Esophagus muscularis mucosa (tissue), 4 donors: Measurements from ENCODE around the gene MAML3. TPM values are rescaled to one million over a fixed set of nuclear protein-coding genes. Genes with fewer than 3 reads are reported as not detected.
A peak's percentile ranks its signal among the peaks of the same experiment; 100 is the strongest.

Experiments used
- DNase-seq: peaks from one replicate; pipeline ENCODE4 v3.0.0-alpha.2; 2017; ENCODE audit errors: extremely low spot score
- H3K27ac ChIP-seq, 4 donors: fragments of 200-600 bp; sonication (generic); replicated peaks in 1 of 4; 1 replicate in 3 of 4; 2 replicates in 1 of 4; pipeline ENCODE4 v1.5.1; 2016 to 2019; ENCODE audit warnings: mild to moderate bottlenecking in 1 of 4
- H3K27me3 ChIP-seq, 4 donors: fragments of 200-600 bp; sonication (generic); one replicate each; pipeline versions ENCODE4 v1.5.1 to v1.6.0; 2016 to 2019
- H3K36me3 ChIP-seq, 4 donors: fragments of 200-600 bp; sonication (generic); one replicate each; pipeline ENCODE4 v1.5.1; 2016 to 2019
- H3K4me1 ChIP-seq, 4 donors: fragments of 200-600 bp; sonication (generic); one replicate each; pipeline ENCODE4 v1.5.1; 2016 to 2019
- H3K4me3 ChIP-seq, 4 donors: fragments of 200-600 bp; sonication (generic); 1 replicate in 2 of 4; 2 replicates in 2 of 4; pipeline ENCODE4 v1.5.1; 2016 to 2019; ENCODE audit warnings: mild to moderate bottlenecking in 4 of 4, moderate library complexity in 1 of 4
- H3K9me3 ChIP-seq, 4 donors: fragments of 200-600 bp; sonication (generic); 1 replicate in 3 of 4; 2 replicates in 1 of 4; pipeline ENCODE4 v1.5.1; 2016 to 2019
- EP300 ChIP-seq: sonication (generic); formaldehyde crosslinking; IDR thresholded peaks from one replicate; pipeline ENCODE4 v1.6.1; 2017; ENCODE audit warnings: antibody characterized with exemption
- POLR2A ChIP-seq: fragments of 450-650 bp; IDR thresholded peaks from one replicate; pipeline ENCODE4 v1.6.1; 2017; ENCODE audit warnings: antibody characterized with exemption, moderate library complexity, mild to moderate bottlenecking, low read depth
- POLR2AphosphoS5 ChIP-seq, 2 donors: sonication (generic); formaldehyde crosslinking; IDR thresholded peaks; one replicate each; pipeline ENCODE4 v1.6.1; 2017; ENCODE audit warnings: antibody characterized with exemption in 2 of 2
- WGBS: methylation state at CpG from one replicate; pipeline ENCODE4 v1.1.5; 2018; 5-methylcytosine and 5-hydroxymethylcytosine counted together
- intact Hi-C: fragments of 100-400 bp; cut with DNase I; formaldehyde crosslinking; loops from one replicate; pipeline ENCODE4 v1.15.1; 2023
- total RNA-seq, 4 donors: library from RNA; depleted of rRNA; stranded (reverse); fragments of >200 nt; gene quantifications; one replicate each; pipeline versions ENCODE4 v1.1.0 to v1.2.1, GENCODE V29; 2016
- TF ChIP-seq, protein P1 (sequence below), 3 experiments: fragments of 200-600 bp in 2 of 3; fragments of 450-650 bp in 1 of 3; sonication (generic) in 2 of 3; IDR thresholded peaks; one replicate each; pipeline ENCODE4 v1.5.1; 2017 to 2019; ENCODE audit warnings: antibody characterized with exemption in 3 of 3, mild to moderate bottlenecking in 2 of 3, moderate library complexity in 1 of 3

The MAML3 gene
- total RNA-seq, 4 donors from 2014 or later, result 5.0 to 8.7 (median 7.1) TPM

DNA sequence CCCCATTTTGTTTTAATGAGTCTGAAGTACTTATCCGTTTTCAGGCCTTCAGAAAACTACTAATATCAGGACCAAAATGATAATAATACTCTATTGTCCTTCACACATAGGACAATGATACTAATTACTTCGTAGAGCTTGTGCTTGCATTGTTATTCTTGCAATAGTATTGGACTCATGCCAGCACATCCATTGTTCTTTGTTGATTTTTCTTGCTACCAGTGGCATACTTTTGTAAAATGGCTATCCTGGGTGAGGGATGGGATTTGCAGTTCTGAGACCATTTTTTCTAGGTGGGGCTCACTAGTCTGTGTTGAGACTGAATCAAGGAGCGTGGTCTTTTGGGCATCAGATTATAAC lies 195.3 kb downstream of the MAML3 start:
- WGBS, result 78% methylated on average over 3 of the region's 3 CpGs
- Histone ChIP-seq H3K36me3 (no peaks in the 10 kb centered on the region), H3K27ac (no peak overlapping the region), H3K4me3 (no peak overlapping the region), H3K9me3 (no peaks in the 10 kb centered on the region), H3K4me1 (peaks cover 0 to 37% (median 32%) of the 10 kb centered on the region in 4 donors), H3K27me3 (no peaks in the 10 kb centered on the region)
- TF ChIP-seq EP300 (no peak), POLR2AphosphoS5 (IDR thresholded peaks at IDR 0.05) (no peak), POLR2A (no peak)
- TF ChIP-seq, protein P1, sequence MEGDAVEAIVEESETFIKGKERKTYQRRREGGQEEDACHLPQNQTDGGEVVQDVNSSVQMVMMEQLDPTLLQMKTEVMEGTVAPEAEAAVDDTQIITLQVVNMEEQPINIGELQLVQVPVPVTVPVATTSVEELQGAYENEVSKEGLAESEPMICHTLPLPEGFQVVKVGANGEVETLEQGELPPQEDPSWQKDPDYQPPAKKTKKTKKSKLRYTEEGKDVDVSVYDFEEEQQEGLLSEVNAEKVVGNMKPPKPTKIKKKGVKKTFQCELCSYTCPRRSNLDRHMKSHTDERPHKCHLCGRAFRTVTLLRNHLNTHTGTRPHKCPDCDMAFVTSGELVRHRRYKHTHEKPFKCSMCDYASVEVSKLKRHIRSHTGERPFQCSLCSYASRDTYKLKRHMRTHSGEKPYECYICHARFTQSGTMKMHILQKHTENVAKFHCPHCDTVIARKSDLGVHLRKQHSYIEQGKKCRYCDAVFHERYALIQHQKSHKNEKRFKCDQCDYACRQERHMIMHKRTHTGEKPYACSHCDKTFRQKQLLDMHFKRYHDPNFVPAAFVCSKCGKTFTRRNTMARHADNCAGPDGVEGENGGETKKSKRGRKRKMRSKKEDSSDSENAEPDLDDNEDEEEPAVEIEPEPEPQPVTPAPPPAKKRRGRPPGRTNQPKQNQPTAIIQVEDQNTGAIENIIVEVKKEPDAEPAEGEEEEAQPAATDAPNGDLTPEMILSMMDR (IDR thresholded peaks at IDR 0.05), result no peak
- no peak for DNase-seq
- intact Hi-C loops, result no loop called here

DNA sequence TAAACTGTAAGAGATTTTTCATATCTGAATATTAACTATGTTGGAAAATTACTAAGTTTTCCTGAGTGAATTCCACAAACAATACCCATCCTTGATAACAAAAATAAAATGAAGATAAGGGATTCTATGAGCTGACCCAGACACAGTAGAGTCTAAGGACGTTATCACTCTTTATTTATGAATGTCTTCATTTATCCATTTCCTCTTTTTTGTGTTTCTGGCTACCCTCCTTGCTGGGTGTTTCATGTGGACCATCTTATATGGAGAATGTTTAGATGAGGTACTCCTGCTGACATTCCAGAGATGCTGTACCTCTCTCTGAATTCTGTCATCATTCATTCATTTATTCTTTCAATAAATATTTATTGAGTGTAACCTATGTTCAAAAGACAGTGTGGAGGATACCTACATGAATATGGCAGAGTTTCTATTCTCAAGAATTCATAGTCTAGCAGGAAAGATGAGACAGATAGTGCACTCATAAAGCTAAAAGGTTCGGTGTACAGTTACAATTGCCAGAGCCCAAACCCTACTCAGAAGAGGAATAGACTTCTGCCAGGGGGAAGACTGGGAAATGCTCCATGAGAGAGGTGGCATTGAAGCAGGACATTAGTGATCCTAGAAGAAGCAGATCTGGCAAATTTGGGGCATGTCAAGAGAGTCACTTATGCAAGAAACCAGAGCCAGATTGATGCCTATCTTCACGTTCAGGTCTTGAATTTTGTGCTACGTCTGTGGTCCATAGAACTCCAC lies 195.8 kb downstream of the MAML3 start:
- peaks cover 0 to 37% (median 31%) of the 10 kb centered on the region in 4 donors for H3K4me1 ChIP-seq
- intact Hi-C loops, result no loop called here
- 74% methylated on average over 4 of the region's 4 CpGs for WGBS

DNA sequence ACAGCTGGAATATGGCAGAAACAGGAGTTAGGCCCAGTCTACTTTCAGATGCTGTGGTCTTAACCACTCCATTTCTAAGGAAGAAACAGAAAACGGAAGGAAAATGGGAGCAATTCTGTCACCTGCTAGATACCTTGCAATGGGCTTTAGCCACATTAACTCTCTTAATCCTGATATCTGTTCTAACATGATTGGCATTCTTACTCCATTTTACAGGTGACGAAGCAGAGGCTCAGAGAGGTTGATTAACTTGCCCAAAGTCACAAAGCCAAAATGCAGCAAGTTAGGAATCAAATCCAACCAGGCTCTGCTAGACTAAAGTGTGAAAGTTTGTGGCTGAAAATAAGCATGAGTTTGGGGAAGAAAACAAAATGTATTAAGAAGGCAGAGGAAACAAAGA lies 196.9 kb downstream of the MAML3 start:
- Histone ChIP-seq H3K36me3 (no peaks in the 10 kb centered on the region), H3K4me3 (no peak overlapping the region), H3K9me3 (no peaks in the 10 kb centered on the region), H3K27ac (no peak overlapping the region), H3K4me1 (peaks cover 0 to 29% (median 24%) of the 10 kb centered on the region in 4 donors), H3K27me3 (no peaks in the 10 kb centered on the region)
- WGBS, result 93% methylated on average over 2 of the region's 2 CpGs
- no peak for DNase-seq
- intact Hi-C loops, result no loop called here
- TF ChIP-seq, protein P1 (IDR thresholded peaks at IDR 0.05), result no peak
- no peak for TF ChIP-seq POLR2AphosphoS5 (IDR thresholded peaks at IDR 0.05)
- no peak for TF ChIP-seq EP300
- TF ChIP-seq POLR2A, result no peak

More for the DNA sequence above, 195.8 kb downstream of the MAML3 start:
- DNase-seq, result no peak
- Histone ChIP-seq H3K9me3 (no peaks in the 10 kb centered on the region), H3K36me3 (no peaks in the 10 kb centered on the region), H3K4me3 (no peak overlapping the region), H3K27me3 (no peaks in the 10 kb centered on the region), H3K27ac (no peak overlapping the region)
- TF ChIP-seq, protein P1 (IDR thresholded peaks at IDR 0.05), result no peak
- TF ChIP-seq POLR2A (no peak), POLR2AphosphoS5 (IDR thresholded peaks at IDR 0.05) (no peak), EP300 (no peak)

DNA sequence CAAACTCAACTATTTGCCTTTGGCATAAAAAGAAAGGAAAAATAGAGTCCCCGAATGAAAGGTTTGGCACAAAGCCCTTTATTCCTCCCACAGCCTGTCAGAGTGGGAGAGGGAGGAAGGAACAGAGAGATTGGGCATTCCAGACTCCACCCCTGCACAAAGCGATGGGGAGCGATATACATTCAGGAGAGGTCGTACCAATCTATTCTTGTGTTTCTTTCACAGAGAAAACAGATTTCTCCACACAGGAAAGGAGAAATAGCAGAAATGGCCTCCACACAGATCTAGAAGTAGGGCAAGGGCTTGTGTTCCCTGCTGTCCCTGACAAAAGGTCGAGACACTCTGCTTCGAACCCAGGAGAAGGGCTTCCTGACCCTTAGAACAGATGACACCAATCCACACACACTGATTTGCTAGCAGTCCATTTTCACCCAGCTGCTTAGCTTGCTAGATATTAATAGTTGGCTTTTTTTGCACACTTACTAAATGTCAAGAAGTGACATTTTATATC lies 197.4 kb downstream of the MAML3 start:
- H3K36me3 ChIP-seq, result no peaks in the 10 kb centered on the region
- DNase-seq, result no peak
- intact Hi-C loops, result no loop called here
- no peaks in the 10 kb centered on the region for H3K27me3 ChIP-seq
- peaks cover 0 to 24% (median 19%) of the 10 kb centered on the region in 4 donors for H3K4me1 ChIP-seq
- 44% methylated on average over 6 of the region's 6 CpGs for WGBS
- peak overlapping the region in 3 of 4 donors; percentile 13 to 24 (median 13) for H3K27ac ChIP-seq
- H3K4me3 ChIP-seq, result peak overlapping the region; percentile 12 to 23 (median 19)
- no peaks in the 10 kb centered on the region for H3K9me3 ChIP-seq
- no peak for TF ChIP-seq POLR2AphosphoS5 (IDR thresholded peaks at IDR 0.05)
- TF ChIP-seq, protein P1 (IDR thresholded peaks at IDR 0.05), result no peak
- no peak for TF ChIP-seq EP300
- TF ChIP-seq POLR2A, result no peak
